IPS DF 4.7 (cell line): ENCODE data around the gene SHISA5.
"Not testable (repeated sequence)": the region's sequence is repeated elsewhere in the genome, so short reads cannot be mapped to it uniquely, and the experiment has no call there.

ENCODE experiments used
- DNase-seq: peaks from one replicate; pipeline ENCODE4 v3.0.0-alpha.2; 2013; ENCODE audit warnings: low spot score; ENCODE audit errors: extremely low read depth

Gene SHISA5, protein sequence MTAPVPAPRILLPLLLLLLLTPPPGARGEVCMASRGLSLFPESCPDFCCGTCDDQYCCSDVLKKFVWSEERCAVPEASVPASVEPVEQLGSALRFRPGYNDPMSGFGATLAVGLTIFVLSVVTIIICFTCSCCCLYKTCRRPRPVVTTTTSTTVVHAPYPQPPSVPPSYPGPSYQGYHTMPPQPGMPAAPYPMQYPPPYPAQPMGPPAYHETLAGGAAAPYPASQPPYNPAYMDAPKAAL

DNA sequence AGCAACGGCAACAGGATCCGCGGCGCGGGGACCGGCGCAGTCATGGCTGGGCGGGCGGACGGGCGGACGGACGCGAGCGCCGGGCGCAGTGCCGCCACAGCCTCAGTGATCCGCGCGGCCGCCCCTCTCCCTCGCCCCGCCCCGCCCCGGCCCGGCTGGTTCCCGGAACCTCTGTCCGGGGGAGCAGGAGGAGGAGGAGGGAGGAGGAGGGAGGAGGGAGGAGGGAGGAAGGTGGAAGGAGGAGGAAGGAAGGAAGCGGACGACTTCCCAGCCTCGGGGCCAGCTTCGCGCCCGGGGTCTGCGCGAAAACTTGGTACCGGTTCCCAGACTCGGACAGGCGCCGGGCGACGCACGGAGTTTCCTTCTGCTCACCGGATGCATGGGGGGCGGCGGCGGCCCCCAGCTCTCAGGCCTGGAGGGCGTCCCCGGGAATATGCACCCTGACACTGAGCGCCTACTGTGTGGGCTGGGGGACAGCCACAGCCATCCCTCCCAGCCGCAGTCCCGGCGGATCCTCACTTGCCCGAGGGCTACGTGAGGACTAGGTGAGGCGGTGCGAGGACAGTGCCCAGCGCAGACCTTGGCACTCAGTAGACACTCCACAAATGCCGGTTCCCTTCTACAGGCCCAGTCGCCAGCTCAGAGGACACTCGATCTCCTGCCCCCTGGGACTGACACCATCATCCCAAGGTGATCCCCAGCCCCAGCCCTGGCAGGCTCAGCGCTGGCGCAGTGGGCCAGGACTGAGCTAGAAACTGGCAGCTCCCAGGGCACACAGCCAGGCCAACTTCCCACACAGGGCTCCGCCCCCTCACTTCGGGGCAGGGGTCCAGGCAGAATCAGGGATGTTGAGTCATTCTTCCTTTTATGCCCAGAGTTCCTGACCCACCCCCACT lies at the start of gene SHISA5:
TSS of gene SHISA5 (minus strand) at position 124 of the 896 bp plus-strand sequence. CDS start at position 44, 80 bp downstream.
- no peak for DNase-seq

DNA sequence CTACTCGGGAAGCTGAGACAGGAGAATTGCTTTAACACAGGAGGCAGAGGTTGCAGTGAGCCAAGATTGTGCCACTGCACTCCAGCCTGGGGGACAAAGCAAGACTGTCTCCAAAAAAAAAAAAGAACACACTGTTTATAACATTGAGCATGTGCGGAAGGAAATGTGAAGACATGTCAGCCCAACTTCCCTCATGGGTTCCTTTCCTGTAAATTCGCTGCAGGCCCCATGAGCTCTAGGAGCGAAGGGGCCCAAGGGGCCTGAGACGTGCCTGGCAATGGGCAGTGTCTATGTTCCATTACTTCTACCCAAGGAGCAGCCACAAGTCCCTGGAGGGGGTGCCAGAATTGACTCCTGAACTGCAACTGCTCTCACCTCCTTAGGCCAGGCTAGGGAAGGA lies 49.4 kb upstream of the SHISA5 start:
- DNase-seq = no peak

DNA sequence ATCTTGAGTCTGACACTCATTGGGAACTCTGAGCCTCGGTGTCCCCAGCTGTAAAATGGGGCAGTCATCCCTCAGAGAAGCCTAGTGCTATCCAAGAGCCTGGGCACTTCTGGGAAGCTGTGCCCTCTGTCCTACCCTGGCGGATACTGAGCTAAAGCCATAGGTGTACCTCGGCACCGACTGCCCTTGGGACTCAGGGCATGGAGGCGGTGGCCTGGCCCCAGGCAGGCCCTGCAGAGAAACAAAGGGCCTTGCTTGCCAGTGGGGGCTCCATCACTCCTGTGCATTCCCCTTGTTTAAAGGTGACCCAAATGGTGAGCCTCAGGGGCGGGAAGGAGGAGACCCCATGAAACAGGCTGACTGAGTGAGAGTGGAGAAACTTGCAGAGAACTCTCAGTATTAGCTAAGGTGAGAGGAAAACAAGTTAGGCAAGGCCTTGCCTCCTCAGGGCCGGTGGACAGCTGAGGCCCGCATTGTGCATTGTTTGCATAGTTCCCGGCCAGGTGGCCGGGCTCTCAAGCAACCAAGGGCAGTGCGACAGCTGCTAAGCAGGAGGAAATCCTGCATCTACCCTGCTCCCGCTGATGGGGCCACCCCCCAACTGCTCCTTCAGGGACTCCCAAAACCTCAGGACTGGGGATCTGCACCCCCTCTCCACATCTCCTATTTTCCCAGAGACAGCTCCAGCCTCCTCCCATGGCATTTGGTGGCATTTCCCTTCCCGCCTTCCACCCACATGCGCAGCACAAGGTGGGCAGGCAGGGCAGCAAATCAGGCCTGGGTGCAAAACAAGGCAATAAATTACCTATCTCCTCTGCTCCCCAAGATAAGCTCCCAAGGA lies 48.4 kb upstream of the SHISA5 start:
- no peak for DNase-seq

DNA sequence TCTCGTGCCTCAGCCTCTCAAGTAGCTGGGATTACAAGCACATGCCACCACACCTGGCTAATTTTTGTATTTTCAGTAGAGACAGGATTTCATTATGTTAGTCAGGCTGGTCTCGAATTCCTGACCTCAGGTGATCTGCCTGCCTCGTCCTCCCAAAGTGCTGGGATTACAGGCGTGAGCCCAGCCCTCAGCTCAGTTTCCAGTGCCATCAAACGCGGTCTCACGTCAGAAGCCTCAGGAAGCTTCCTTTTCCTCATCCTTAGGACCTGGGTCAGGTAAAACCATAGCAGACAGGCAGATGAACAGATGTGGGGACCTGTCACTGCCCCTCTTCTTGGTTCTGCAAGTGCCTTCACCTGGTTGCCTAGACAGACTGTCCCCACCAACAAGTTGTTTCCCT lies 47.7 kb upstream of the SHISA5 start:
- not testable (repeated sequence) for DNase-seq

DNA sequence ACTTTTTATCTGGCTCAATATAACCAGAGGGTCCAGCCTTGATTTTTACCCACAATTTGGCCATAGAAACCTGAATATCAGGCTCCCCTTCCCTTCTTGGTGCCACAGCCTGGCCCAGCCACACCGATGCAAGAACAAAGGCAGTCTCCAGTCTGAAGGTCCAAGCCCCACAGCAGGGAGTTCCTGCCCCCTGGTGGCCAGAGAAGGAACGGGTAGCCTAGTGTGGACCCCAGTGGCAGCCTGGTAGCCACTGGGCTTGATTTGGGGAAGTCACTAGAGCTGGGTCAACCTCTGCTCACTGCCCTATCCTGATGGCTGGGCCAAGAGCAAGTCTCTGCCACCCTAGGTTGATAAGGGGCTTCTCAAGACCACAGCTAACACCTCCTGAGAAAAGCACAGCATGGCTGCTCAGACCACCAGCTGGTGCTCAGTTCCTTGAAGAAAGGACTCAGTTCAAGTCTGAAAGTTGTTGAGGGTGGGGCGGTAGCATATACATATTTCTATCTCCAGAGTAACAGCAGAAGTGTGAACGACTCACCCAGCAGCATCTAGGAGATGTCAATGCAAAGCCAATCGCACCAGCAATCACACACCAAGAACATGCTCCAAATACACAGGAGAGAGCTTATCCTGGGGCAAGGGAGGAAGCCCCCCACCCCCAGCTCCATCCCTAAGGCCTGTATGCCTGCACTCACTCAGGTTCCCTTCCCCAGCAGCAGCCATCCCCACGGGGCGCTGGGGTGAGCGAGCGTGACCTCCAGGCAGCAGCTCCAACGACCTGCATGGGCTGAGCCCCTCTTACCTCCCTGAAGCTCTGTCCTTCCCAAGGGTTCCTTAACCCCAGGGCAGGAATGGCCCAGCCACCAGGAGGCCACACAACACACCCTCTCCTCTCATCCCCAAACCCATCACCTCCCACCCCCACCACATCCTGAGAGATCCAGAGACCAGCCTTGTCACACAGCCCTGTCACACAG lies 45.0 kb upstream of the SHISA5 start:
- peak; percentile 60 for DNase-seq

DNA sequence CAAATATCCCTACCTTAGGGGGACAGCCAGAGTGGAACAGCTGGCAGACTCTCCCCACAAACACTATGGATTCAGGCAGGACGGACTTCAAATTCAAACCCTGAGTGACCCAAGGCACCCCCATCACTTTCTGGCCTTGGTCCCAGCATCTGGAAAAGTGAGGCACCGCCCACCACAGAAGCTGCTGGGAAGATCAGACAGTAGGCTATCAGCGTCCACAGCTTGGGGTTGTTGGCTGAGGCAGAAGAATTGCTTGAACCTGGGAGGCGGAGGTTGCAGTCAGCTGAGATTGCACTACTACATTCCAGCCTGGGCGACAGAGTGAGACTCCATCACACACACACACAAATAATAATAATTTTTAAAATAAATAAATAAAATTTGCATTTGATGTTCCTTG lies 44.2 kb upstream of the SHISA5 start:
- no peak for DNase-seq

DNA sequence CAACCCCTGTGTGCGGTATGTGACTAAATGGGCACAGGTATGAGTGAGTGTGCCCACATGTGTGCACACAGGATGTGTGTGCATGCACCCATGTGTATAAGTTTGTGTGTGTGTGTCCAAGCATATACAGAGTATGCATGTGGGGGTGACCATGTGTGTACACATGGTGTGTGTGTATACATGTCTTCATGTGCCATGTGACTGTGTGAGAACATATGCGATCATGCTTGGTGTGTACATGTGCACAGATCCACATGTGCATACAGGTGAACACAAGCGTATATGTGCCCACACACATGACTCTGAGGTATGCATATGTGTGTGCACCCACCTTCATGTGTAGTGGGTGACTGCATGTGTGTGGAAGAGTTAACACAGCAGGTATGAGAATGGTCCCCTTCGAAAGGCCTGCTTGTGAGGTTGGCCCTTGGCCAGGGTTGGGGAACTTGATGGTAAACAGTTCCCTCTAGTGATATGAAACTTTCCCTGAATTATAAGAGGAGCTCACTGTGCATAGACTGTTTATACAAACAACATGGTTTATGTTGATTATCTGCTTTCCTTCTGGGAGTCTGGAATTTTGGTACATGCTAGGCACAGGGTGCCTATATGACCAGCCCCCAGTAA lies 42.3 kb upstream of the SHISA5 start:
- DNase-seq = no peak

DNA sequence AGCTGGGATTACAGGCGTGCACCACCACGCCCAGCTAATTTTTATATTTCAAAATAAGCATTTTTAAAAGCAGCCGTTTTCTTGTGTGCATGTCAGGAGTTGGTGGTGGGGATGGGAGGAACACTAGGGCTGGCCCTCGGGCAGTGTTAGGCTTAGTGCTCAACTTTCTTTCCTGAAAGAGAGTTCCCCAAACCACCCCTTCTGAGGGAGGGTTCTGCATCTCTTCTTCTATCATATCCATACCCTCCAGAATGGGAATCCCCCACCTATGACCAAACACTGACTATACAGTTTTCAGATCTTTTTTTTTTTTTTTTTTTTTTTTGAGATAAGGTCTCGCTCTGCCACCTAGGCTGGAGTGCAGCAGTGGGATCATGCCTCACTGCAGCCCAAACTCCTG lies 40.2 kb upstream of the SHISA5 start:
- DNase-seq = no peak

DNA sequence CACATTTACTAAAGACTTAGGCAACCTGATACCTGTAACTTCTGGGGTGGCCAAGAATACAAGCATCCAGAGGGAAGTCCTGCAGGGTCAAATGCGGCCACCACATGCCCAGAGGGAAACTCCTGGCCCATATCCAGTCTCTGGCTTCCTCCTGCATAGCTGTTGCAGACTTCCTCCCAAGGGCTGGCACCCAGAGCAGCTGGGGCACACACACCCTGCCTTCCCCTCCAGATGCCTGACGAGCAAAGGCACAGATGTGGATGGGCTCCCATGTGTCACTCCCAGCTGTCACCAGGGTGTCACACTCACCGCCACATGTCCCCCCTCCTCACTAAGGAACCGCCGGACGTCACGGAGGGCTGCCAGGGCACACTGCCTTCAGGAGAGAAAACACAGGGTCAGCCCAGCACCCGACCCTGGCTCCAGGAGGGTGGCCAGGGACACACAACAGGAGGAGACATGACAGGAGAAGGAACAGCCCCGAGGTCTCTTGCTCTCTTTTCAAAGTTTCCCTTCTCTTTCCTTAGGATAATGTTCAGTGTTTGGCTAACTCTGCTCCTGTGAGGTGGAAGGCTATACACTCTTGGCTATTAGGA lies 39.4 kb upstream of the SHISA5 start:
- DNase-seq = no peak

DNA sequence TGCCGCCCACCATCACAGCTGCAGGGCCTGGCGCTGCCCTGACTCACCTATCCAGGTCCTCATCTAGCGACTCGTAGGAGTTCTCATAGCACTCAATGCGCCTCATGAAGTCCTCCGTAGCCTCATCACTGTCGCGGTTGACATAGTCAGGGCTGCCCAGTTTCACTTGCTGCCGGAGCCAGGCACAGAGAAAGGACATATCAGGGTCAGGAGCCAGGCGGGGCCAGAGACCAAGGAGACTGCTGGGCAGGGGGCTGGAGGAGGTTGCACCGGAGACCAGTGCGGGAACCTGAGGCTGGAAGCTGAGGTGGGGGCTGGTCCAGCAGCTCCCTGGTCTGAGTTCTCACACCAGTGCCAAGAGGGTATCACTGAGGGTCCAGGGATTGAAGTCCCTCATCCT lies 34.5 kb upstream of the SHISA5 start:
- DNase-seq = no peak

DNA sequence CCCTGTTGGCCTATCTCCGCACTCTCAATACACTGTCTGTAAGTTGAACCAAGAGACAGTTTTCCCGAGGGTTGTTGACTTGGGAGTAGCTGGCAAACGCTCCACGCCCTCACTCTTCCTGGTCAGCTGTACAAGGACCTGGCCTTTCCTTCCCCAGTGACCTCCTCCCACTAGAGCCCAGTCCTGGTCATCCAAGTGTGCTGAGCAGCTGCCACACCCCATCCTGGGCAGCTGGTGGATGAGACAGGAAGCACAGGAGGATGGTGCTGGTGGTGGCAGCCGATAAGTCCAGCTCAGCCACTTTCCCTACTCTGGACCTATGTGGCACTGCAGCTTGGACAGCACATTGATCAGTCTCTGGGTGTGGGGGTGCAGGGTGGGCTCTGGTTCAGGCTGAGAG lies 32.8 kb upstream of the SHISA5 start:
- DNase-seq = no peak

DNA sequence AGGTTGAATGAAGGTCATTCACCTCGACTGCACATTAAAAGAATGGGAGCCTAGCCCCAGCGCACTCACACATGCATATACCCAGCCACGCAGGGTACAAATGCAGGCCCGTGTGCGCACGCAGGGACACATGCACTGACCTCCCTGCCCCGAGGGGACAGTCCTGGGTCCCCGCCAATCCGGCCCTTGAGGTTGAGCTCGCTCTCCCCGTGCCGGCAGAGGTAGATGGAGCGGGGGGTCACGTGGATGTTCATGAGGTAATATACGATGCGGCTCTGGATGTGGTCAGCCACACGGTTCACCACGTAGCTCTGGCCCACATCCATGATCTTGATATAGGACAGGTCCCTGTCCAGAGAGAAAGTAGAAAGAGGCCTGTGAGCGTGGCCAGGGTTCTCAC lies 32.1 kb upstream of the SHISA5 start:
- DNase-seq = no peak

DNA sequence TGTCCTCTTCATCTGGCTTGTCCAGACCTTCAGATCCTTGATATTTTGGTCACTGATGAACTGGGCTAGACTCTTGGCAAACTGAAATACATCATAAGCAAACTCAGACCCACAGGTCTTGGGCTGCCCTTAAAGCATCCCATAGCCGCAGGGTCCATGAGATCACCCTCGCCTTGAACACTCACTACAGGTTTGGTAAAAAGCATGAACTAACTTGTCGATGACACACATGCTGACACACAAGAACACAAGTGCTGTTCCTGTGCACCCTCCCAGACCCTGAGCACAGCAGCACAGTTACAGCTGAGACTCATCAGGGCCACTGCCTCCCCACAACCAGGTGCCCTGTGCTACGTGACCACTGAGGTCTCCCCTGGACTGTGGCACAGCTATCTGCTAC lies 31.6 kb upstream of the SHISA5 start:
- no peak for DNase-seq

DNA sequence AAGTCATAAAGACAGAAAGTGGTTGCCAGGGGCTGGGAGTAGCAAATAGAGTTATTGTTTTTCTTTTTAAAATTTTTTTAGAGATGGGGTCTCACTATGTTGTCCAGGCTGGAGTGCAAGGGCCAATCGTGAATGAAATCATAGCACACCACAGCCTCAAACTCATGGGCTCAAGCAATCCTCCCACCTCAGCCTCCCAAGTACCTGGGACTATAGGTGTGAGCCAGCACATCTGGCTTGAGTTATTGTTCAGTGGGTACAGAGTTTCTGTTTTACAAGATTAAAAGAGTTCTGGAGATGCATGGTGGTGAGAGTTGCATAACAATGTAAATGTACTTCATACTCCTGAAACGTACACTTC lies 29.0 kb upstream of the SHISA5 start:
- DNase-seq = no peak

DNA sequence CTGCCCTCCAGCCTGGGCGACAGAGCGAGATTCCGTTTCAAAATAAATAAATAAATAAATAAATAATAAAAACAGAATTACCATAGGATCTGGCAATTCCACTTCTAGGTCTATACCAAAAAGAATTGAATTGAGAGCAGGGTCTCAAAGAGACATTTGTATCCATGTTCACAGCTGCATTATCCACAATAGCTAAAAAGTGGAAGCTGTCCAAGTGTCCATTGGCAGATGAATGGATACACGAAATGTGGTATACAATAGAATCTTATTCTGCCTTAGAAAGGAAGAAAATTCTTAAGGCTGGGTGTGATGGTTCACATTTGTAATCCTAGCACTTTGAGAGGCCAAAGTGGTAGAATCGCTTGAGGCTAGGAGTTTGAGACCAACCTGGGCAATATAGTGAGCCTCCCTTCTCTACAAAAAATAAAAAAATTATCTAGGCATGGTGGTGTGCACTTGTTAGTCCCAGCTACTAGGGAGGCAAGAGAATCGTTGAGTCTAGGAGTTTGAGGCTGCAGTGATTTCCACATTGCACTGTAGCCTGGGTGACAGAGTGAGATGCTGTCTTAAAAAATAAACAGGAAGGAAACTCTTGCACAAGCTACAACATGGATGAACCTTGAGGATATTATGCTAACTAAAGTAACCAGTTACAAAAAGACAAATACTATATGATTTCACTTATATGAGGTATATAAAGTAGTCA lies 28.4 kb upstream of the SHISA5 start:
- no peak for DNase-seq

DNA sequence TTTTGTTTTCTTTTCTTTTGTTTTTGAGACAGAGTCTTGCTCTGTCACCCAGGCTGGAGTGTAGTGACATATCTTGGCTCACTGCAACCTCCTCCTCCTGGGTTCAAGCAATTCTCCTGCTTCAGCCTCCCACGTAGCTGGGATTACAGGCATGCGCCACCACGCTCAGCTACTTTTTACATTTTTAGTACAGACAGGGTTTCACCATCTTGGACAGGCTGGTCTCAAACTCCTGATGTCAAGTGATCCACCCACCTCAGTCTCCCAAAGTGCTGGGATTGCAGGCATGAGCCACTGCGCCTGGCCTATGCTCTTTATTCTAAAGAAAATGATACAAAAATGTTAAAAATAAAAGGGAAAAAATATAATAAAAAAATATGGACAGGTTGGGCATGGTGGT lies 26.7 kb upstream of the SHISA5 start:
- not testable (repeated sequence) for DNase-seq

DNA sequence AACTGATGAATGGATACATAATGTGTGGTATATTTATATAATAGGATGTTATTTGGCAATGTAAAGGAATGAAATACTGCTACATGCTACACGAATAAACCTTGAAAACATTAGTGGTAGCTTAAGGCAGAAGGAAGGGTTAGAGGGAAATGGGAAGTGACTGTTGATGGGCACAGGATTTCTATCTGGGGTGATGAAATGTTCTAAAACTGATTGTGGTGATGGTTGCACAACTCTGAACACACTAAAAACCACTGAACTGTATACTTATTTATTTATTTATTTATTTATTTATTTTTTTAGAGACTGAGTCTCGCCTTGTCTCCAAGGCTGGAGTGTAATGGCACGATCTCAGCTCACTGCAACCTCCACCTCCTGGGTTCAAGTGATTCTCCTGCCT lies 24.8 kb upstream of the SHISA5 start:
- DNase-seq = no peak

DNA sequence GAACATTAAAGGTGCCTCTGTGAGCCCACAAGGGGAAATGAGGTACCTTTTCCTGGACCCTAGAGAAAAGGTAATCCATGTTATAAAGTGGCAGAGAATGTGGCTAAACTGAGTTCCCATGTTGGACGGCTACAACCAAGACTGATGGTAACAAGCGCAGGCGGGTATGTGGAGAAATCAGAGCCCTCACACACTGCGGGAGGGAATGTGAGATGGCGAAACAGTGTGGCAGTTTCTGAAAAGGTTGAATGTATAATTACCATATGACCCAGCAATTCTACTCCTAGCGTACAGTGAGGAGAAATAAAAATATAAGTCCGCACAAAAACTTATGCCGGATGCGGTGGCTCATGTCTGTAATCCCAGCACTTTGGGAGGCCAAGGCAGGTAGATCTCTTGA lies 24.1 kb upstream of the SHISA5 start:
- no peak for DNase-seq

DNA sequence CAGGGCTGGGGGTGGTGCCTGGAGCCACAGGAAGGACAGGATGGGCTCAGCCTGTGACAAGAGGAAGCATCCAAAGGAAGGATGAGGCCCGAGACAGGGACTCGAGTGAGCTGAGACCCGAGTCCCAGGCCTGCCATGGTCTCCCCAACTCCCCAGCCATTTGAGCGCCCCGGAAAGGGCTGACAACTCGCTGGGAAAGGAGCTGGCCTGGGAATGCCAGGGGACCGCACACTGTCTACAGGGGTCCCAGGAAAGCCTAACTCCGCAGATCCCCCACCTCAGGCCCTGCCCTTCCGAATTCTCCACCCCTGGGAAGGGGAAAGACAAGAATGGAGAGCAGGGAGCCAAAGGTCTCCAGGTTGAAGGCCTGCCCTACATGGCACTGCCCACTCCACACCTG lies 21.0 kb upstream of the SHISA5 start:
- no peak for DNase-seq
